Stimulated activated CD8-positive, alpha-beta memory T cell treated with anti-CD3 and anti-CD28 coated beads, Interleukin-4, amount 100 ng/mL, for 48 hours (primary cell): ENCODE data around the gene TTLL7.
"Not testable (repeated sequence)": the region's sequence is repeated elsewhere in the genome, so short reads cannot be mapped to it uniquely, and the experiment has no call there.

Source experiments
- DNase-seq: peaks from one replicate; pipeline ENCODE4 v3.0.0-alpha.2; 2020

Gene TTLL7

GRCh38 chr1:83929184-83929583 is 69.7 kb downstream of the TTLL7 start:
- DNase-seq: no peak

- DNase-seq: no peak
Measured at GRCh38 chr1:83928396-83928795, 70.5 kb downstream of the TTLL7 start.

GRCh38 chr1:83927701-83928100 is 71.2 kb downstream of the TTLL7 start:
- no peak for DNase-seq

GRCh38 chr1:83927061-83927460 is 71.9 kb downstream of the TTLL7 start:
- no peak for DNase-seq

- DNase-seq: no peak
Measured at GRCh38 chr1:83923553-83923952, 75.4 kb downstream of the TTLL7 start.

- no peak for DNase-seq
Measured at GRCh38 chr1:83922431-83922830, 76.5 kb downstream of the TTLL7 start.

GRCh38 chr1:83920320-83920719 is 78.6 kb downstream of the TTLL7 start:
- DNase-seq: no peak

GRCh38 chr1:83919872-83920271 is 79.1 kb downstream of the TTLL7 start:
- no peak for DNase-seq

- DNase-seq: no peak
Measured at GRCh38 chr1:83918688-83919285, 80.1 kb downstream of the TTLL7 start.

- DNase-seq: no peak
Measured at GRCh38 chr1:83917959-83918358, 81.0 kb downstream of the TTLL7 start.

- not testable (repeated sequence) for DNase-seq
Measured at GRCh38 chr1:83916094-83916493, 82.8 kb downstream of the TTLL7 start.

- DNase-seq: no peak
Measured at GRCh38 chr1:83912876-83913275, 86.1 kb downstream of the TTLL7 start.

GRCh38 chr1:83910461-83910860 is 88.5 kb downstream of the TTLL7 start:
- no peak for DNase-seq

- no peak for DNase-seq
Measured at GRCh38 chr1:83909687-83910086, 89.2 kb downstream of the TTLL7 start.

- DNase-seq: no peak
Measured at GRCh38 chr1:83905315-83905907, 93.5 kb downstream of the TTLL7 start.

- DNase-seq: no peak
Measured at GRCh38 chr1:83901547-83902155, 97.3 kb downstream of the TTLL7 start.

GRCh38 chr1:83900524-83900923 is 98.4 kb downstream of the TTLL7 start:
- DNase-seq: no peak

- DNase-seq: no peak
Measured at GRCh38 chr1:83897516-83897915, 101.4 kb downstream of the TTLL7 start.

- no peak for DNase-seq
Measured at GRCh38 chr1:83896299-83896698, 102.6 kb downstream of the TTLL7 start.

- DNase-seq: no peak
Measured at GRCh38 chr1:83889707-83890106, 109.2 kb downstream of the TTLL7 start.

GRCh38 chr1:83887483-83887882 is 111.4 kb downstream of the TTLL7 start:
- DNase-seq: no peak

- no peak for DNase-seq
Measured at GRCh38 chr1:83883979-83884378, 115.0 kb downstream of the TTLL7 start.

- no peak for DNase-seq
Measured at GRCh38 chr1:83882906-83883305, 116.0 kb downstream of the TTLL7 start.

- no peak for DNase-seq
Measured at GRCh38 chr1:83872515-83872914, 126.4 kb downstream of the TTLL7 start.

- no peak for DNase-seq
Measured at GRCh38 chr1:83864991-83865390, 133.9 kb downstream of the TTLL7 start.
